Measurements from ENCODE around the gene WFDC10A. TPM values are rescaled to one million over a fixed set of nuclear protein-coding genes. Genes with fewer than 3 reads are reported as not detected.
"Not testable (repeated sequence)": the region's sequence is repeated elsewhere in the genome, so short reads cannot be mapped to it uniquely, and the experiment has no call there.

WFDC10A gene
- total RNA-seq, 1 experiment from 2014 or later: not detected

DNA sequence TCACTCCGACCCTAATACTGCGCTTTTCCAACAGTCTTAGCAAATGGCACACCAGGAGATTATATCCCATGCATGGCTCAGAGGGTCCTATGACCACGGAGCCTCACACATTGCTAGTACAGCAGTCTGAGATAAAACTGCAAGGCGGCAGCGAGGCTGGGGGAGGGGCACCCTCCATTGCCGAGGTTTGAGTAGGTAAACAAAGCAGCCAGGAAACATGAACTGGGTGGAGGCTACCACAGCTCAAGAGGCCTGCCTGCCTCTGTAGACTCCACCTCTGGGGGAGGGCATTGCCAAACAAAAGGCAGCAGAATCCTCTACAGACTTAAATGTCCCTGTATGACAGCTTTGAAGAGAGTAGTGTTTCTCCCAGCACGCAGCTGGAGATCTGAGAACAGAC is 22.2 kb downstream of the WFDC10A start:
- H3K4me3 ChIP-seq (ENCODE audit: low read length); H3K9me3 ChIP-seq (ENCODE audit: low read length); H3K9me2 ChIP-seq (replicated peaks; ENCODE audit: insufficient read depth, low read length); H4K20me1 ChIP-seq (ENCODE audit: insufficient read depth, low read depth, low read length); H3K9ac ChIP-seq (ENCODE audit: low read length); H3K27ac ChIP-seq (ENCODE audit: low read length); H3K27me3 ChIP-seq (ENCODE audit: low read length); H3K36me3 ChIP-seq (ENCODE audit: insufficient read depth, low read length); H3K79me2 ChIP-seq (ENCODE audit: low read length); DNase-seq; H3K4me2 ChIP-seq (ENCODE audit: low read depth, low read length, poor library complexity, severe bottlenecking); H3K4me1 ChIP-seq (ENCODE audit: low read length); H2AFZ ChIP-seq (ENCODE audit: low read length): not testable (repeated sequence)

DNA sequence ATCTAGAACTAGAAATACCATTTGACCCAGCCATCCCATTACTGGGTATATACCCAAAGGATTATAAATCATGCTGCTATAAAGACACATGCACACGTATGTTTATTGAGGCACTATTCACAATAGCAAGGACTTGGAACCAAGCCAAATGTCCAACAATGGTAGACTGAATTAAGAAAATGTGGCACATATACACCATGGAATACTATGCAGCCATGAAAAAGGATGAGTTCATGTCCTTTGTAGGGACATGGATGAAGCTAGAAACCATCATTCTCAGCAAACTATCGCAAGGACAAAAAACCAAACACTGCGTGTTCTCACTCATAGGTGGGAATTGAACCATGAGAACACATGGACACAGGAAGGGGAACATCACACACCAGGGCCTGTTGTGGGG is 27.5 kb downstream of the WFDC10A start:
- H3K4me1 ChIP-seq (ENCODE audit: low read length); H3K9me3 ChIP-seq (ENCODE audit: low read length); H3K79me2 ChIP-seq (ENCODE audit: low read length); H3K9me2 ChIP-seq (replicated peaks; ENCODE audit: insufficient read depth, low read length); H3K9ac ChIP-seq (ENCODE audit: low read length); H4K20me1 ChIP-seq (ENCODE audit: insufficient read depth, low read depth, low read length); H3K27me3 ChIP-seq (ENCODE audit: low read length); H2AFZ ChIP-seq (ENCODE audit: low read length); H3K4me2 ChIP-seq (ENCODE audit: low read depth, low read length, poor library complexity, severe bottlenecking); H3K27ac ChIP-seq (ENCODE audit: low read length); DNase-seq; H3K36me3 ChIP-seq (ENCODE audit: insufficient read depth, low read length); H3K4me3 ChIP-seq (ENCODE audit: low read length): not testable (repeated sequence)

DNA sequence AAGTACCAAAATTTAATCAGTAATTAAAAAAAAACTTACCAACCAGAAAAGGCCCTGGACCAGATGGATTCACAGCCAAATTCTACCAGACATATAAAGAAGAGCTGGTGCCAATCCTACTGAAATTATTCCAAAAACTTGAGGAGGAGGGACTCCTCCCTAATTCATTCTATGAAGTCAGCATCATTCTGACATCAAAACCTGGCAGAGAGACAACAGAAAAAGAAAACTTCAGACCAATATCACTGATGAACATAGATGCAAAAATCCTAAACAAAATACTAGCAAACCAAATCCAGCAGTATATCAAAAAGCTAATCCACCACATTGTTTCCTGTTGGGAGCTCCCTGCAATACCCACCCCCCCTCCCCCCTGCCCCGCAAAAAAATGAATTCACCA is 40.6 kb downstream of the WFDC10A start, which contains the start of gene WFDC11:
WFDC11 (minus strand) TSS at position 101 of the 400 bp plus-strand sequence. CDS start 19,639 bp downstream, outside the sequence.
- Histone ChIP-seq H3K36me3 (ENCODE audit: insufficient read depth, low read length) (no peaks in the 10 kb centered on the region), H3K27me3 (ENCODE audit: low read length) (no peaks in the 10 kb centered on the region), H2AFZ (ENCODE audit: low read length) (no peak within 1 kb of the TSS), H3K9me3 (ENCODE audit: low read length) (no peaks in the 10 kb centered on the region), H3K9me2 (replicated peaks; ENCODE audit: insufficient read depth, low read length) (no peaks in the 10 kb centered on the region), H3K27ac (ENCODE audit: low read length) (no peak within 1 kb of the TSS), H3K4me2 (ENCODE audit: low read depth, low read length, poor library complexity, severe bottlenecking) (no peak within 1 kb of the TSS), H3K9ac (ENCODE audit: low read length) (no peak within 1 kb of the TSS), H3K79me2 (ENCODE audit: low read length) (no peaks in the 10 kb centered on the region), H4K20me1 (ENCODE audit: insufficient read depth, low read depth, low read length) (no peaks in the 10 kb centered on the region), H3K4me1 (ENCODE audit: low read length) (no peaks in the 10 kb centered on the region), H3K4me3 (ENCODE audit: low read length) (no peak within 1 kb of the TSS)
- DNase-seq: no peak

DNA sequence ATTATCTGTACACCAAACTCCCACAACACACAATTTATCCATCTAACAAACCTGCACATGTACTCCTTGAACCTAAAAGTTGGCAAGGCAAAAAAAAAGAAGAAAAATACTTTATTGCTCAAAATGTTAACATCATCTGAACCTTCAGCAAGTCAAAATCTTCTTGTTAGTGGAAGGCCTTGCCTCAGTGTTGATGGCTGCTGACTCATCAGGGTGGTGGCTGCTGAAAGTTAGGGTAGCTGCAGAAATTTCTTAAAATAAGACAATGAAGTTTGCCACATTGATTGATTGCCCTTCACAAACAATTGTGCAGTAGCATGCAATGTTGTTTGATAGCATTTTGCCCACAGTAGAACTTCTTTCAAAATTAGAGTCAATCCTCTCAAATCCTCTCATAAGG is 43.2 kb downstream of the WFDC10A start:
- H3K4me2 ChIP-seq (ENCODE audit: low read depth, low read length, poor library complexity, severe bottlenecking): no peak overlapping the region
- no peaks in the 10 kb centered on the region for H3K36me3 ChIP-seq (ENCODE audit: insufficient read depth, low read length)
- no peaks in the 10 kb centered on the region for H3K4me1 ChIP-seq (ENCODE audit: low read length)
- H3K9me3 ChIP-seq (ENCODE audit: low read length): no peaks in the 10 kb centered on the region
- H4K20me1 ChIP-seq (ENCODE audit: insufficient read depth, low read depth, low read length): no peaks in the 10 kb centered on the region
- no peaks in the 10 kb centered on the region for H3K79me2 ChIP-seq (ENCODE audit: low read length)
- no peak for DNase-seq
- H3K9me2 ChIP-seq (replicated peaks; ENCODE audit: insufficient read depth, low read length): no peaks in the 10 kb centered on the region
- no peak overlapping the region for H3K9ac ChIP-seq (ENCODE audit: low read length)
- H3K4me3 ChIP-seq (ENCODE audit: low read length): no peak overlapping the region
- no peaks in the 10 kb centered on the region for H3K27me3 ChIP-seq (ENCODE audit: low read length)
- no peak overlapping the region for H2AFZ ChIP-seq (ENCODE audit: low read length)
- H3K27ac ChIP-seq (ENCODE audit: low read length): no peak overlapping the region

DNA sequence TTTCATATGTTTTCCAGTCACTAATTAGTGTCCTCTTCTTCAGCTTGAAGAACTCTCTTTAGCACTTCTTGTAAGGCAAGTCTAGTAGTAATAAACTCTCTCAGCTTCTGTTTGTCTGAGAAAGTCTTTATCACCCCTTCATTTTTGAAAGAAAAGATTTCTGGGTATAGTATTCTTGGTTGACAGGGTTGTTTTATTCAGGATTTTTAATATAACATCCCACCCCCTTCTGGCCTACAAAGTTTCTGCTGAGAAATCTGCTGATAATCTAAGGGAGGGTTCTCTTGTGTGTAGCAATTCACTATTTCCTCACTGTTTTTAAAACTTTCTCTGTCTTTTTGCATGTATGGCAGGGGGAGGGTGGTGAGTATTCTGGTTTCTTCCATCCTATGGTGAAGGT is 50.1 kb downstream of the WFDC10A start:
- Histone ChIP-seq H3K4me2 (ENCODE audit: low read depth, low read length, poor library complexity, severe bottlenecking) (no peak overlapping the region), H3K27me3 (ENCODE audit: low read length) (no peaks in the 10 kb centered on the region), H2AFZ (ENCODE audit: low read length) (no peak overlapping the region), H3K4me1 (ENCODE audit: low read length) (no peaks in the 10 kb centered on the region), H3K9me3 (ENCODE audit: low read length) (0 out of 2 replicates have a peak, but pooled peaks cover 4% of the 10 kb centered on the region), H3K27ac (ENCODE audit: low read length) (no peak overlapping the region), H3K36me3 (ENCODE audit: insufficient read depth, low read length) (no peaks in the 10 kb centered on the region), H3K4me3 (ENCODE audit: low read length) (no peak overlapping the region), H3K79me2 (ENCODE audit: low read length) (no peaks in the 10 kb centered on the region), H3K9me2 (replicated peaks; ENCODE audit: insufficient read depth, low read length) (no peaks in the 10 kb centered on the region), H3K9ac (ENCODE audit: low read length) (no peak overlapping the region), H4K20me1 (ENCODE audit: insufficient read depth, low read depth, low read length) (no peaks in the 10 kb centered on the region)
- no peak for DNase-seq

Other genes with a start within 250 kb of the WFDC10A start
- gene DBNDD2, start 221.4 kb upstream of the WFDC10A start, total RNA-seq (2014; rRNA removed; shearing (Covaris generic); ENCODE audit: low replicate concordance): 0.22 TPM in 1 of 2 replicates, not detected in the other
- gene PIGT, start 213.6 kb upstream of the WFDC10A start, total RNA-seq (2014; rRNA removed; shearing (Covaris generic); ENCODE audit: low replicate concordance): 53.4 and 80.1 TPM in 2 replicates
- not detected in 2 replicates for gene WFDC2, start 160.0 kb upstream of the WFDC10A start, total RNA-seq (2014; rRNA removed; shearing (Covaris generic); ENCODE audit: low replicate concordance)
- not detected in 2 replicates for gene SPINT3, start 114.1 kb upstream of the WFDC10A start, total RNA-seq (2014; rRNA removed; shearing (Covaris generic); ENCODE audit: low replicate concordance)
- gene WFDC6, start 90.3 kb upstream of the WFDC10A start, total RNA-seq (2014; rRNA removed; shearing (Covaris generic); ENCODE audit: low replicate concordance): not detected in 2 replicates
- gene EPPIN, start 82.3 kb upstream of the WFDC10A start, total RNA-seq (2014; rRNA removed; shearing (Covaris generic); ENCODE audit: low replicate concordance): not detected in 2 replicates
- not detected in 2 replicates for gene WFDC8, start 50.5 kb upstream of the WFDC10A start, total RNA-seq (2014; rRNA removed; shearing (Covaris generic); ENCODE audit: low replicate concordance)
- not detected in 2 replicates for gene WFDC9, start 1.5 kb downstream of the WFDC10A start, total RNA-seq (2014; rRNA removed; shearing (Covaris generic); ENCODE audit: low replicate concordance)
- not detected in 2 replicates for gene WFDC11, start 40.5 kb downstream of the WFDC10A start, total RNA-seq (2014; rRNA removed; shearing (Covaris generic); ENCODE audit: low replicate concordance)
- gene WFDC13, start 72.3 kb downstream of the WFDC10A start, total RNA-seq (2014; rRNA removed; shearing (Covaris generic); ENCODE audit: low replicate concordance): not detected in 2 replicates
- not detected in 2 replicates for gene WFDC10B, start 75.3 kb downstream of the WFDC10A start, total RNA-seq (2014; rRNA removed; shearing (Covaris generic); ENCODE audit: low replicate concordance)
- not detected in 2 replicates for gene SPINT4, start 92.6 kb downstream of the WFDC10A start, total RNA-seq (2014; rRNA removed; shearing (Covaris generic); ENCODE audit: low replicate concordance)
- not detected in 2 replicates for gene WFDC3, start 162.1 kb downstream of the WFDC10A start, total RNA-seq (2014; rRNA removed; shearing (Covaris generic); ENCODE audit: low replicate concordance)
- 14.2 and 36.0 TPM in 2 replicates for gene DNTTIP1, start 162.2 kb downstream of the WFDC10A start, total RNA-seq (2014; rRNA removed; shearing (Covaris generic); ENCODE audit: low replicate concordance)
- gene UBE2C, start 182.9 kb downstream of the WFDC10A start, total RNA-seq (2014; rRNA removed; shearing (Covaris generic); ENCODE audit: low replicate concordance): 124 and 141 TPM in 2 replicates
- not detected in 2 replicates for gene TNNC2, start 197.6 kb downstream of the WFDC10A start, total RNA-seq (2014; rRNA removed; shearing (Covaris generic); ENCODE audit: low replicate concordance)
- not detected in 2 replicates for gene SNX21, start 204.1 kb downstream of the WFDC10A start, total RNA-seq (2014; rRNA removed; shearing (Covaris generic); ENCODE audit: low replicate concordance)
- gene ACOT8, start 227.7 kb downstream of the WFDC10A start, total RNA-seq (2014; rRNA removed; shearing (Covaris generic); ENCODE audit: low replicate concordance): 93.7 and 96.4 TPM in 2 replicates
- gene ZSWIM3, start 227.9 kb downstream of the WFDC10A start, total RNA-seq (2014; rRNA removed; shearing (Covaris generic); ENCODE audit: low replicate concordance): 8.9 and 9.9 TPM in 2 replicates

Data from Karpas-422 (cell line).